ENCODE measurements around the gene LAMA4. TPM values are rescaled to one million over a fixed set of nuclear protein-coding genes. Genes with fewer than 3 reads are reported as not detected.

The LAMA4 gene
- total RNA-seq, 1 experiment from 2014 or later: 58.3 TPM

- Histone ChIP-seq H3K79me2 (ENCODE audit: low read depth) (peaks cover 30% of the 10 kb centered on the region), H2AFZ (no peak overlapping the region), H3K27me3 (ENCODE audit: insufficient read depth, low read depth) (no peaks in the 10 kb centered on the region), H3K36me3 (ENCODE audit: low read depth) (no peaks in the 10 kb centered on the region), H3K4me2 (peak overlapping the region; percentile 98), H3K27ac (peak overlapping the region; percentile 99), H3F3A (ENCODE audit: insufficient read depth, low read depth) (peaks cover 50% of the 10 kb centered on the region), H3K4me1 (replicated peaks; ENCODE audit: insufficient read depth) (peaks cover 59% of the 10 kb centered on the region), H3K9me3 (ENCODE audit: insufficient read depth, low read depth) (peaks cover 4% of the 10 kb centered on the region), H3K9me2 (ENCODE audit: insufficient read depth) (no peaks in the 10 kb centered on the region), H4K20me1 (ENCODE audit: insufficient read depth) (no peaks in the 10 kb centered on the region), H3K4me3 (0 out of 2 replicates have a peak overlapping the region, but pooled peaks have one; percentile 58)
- ChIA-PET POLR2A (ENCODE audit: unreplicated experiment) (no interaction called here), CTCF (interaction anchor here (1.2 kb wide), 1 partner anchor 14 kb away, joined by 3 read pairs; no protein-coding TSS in a partner anchor)
- DNase-seq: no peak
- intact Hi-C loops (cut with micrococcal nuclease; ENCODE audit: unreplicated experiment): no loop called here
- TF ChIP-seq CTCF (conservative IDR thresholded peaks at IDR 0.05) (no peak), EZH2 (IDR thresholded peaks at IDR 0.05; ENCODE audit: low read depth) (no peak)
- BruUV-seq (replicated peaks): no TSS peak
Observed at GRCh38 chr6:112296694-112297093, 42.3 kb upstream of the LAMA4 start.

- BruUV-seq (replicated peaks): no TSS peak
- no peaks in the 10 kb centered on the region for H4K20me1 ChIP-seq (ENCODE audit: insufficient read depth)
Observed at GRCh38 chr6:112296122-112296521, 41.8 kb upstream of the LAMA4 start.

GRCh38 chr6:112291161-112291762 is 36.9 kb upstream of the LAMA4 start:
- Histone ChIP-seq H3K9me3 (ENCODE audit: insufficient read depth, low read depth) (no peaks in the 10 kb centered on the region; the same call in 1 of the 2 replicates), H3K4me3 (no peak overlapping the region), H3F3A (ENCODE audit: insufficient read depth, low read depth) (no peaks in the 10 kb centered on the region; the same call in 1 of the 2 replicates), H3K36me3 (ENCODE audit: low read depth) (peaks cover 10% of the 10 kb centered on the region), H4K20me1 (ENCODE audit: insufficient read depth) (no peaks in the 10 kb centered on the region), H3K4me2 (no peak overlapping the region), H3K27me3 (ENCODE audit: insufficient read depth, low read depth) (no peaks in the 10 kb centered on the region), H3K79me2 (ENCODE audit: low read depth) (peaks cover 5% of the 10 kb centered on the region; the same call in 1 of the 2 replicates), H2AFZ (no peak overlapping the region), H3K9me2 (ENCODE audit: insufficient read depth) (no peaks in the 10 kb centered on the region), H3K4me1 (replicated peaks; ENCODE audit: insufficient read depth) (peaks cover 10% of the 10 kb centered on the region), H3K27ac (no peak overlapping the region)
- POLR2A ChIA-PET (ENCODE audit: unreplicated experiment): no interaction called here
- intact Hi-C loops (cut with micrococcal nuclease; ENCODE audit: unreplicated experiment): no loop called here
- CTCF ChIA-PET: no interaction called here
- no TSS peak for BruUV-seq (replicated peaks)
- TF ChIP-seq CTCF (conservative IDR thresholded peaks at IDR 0.05): no peak
- TF ChIP-seq EZH2 (IDR thresholded peaks at IDR 0.05; ENCODE audit: low read depth): no peak
- no peak for DNase-seq

More at GRCh38 chr6:112296122-112296521, 41.8 kb upstream of the LAMA4 start:
- Histone ChIP-seq H3K27ac (peak overlapping the region; percentile 99), H3K4me3 (no peak overlapping the region), H3K27me3 (ENCODE audit: insufficient read depth, low read depth) (no peaks in the 10 kb centered on the region), H3K4me1 (replicated peaks; ENCODE audit: insufficient read depth) (peaks cover 54% of the 10 kb centered on the region), H2AFZ (no peak overlapping the region), H3K4me2 (peak overlapping the region; percentile 98), H3K9me3 (ENCODE audit: insufficient read depth, low read depth) (peaks cover 4% of the 10 kb centered on the region), H3F3A (ENCODE audit: insufficient read depth, low read depth) (peaks cover 44% of the 10 kb centered on the region), H3K9me2 (ENCODE audit: insufficient read depth) (no peaks in the 10 kb centered on the region), H3K36me3 (ENCODE audit: low read depth) (no peaks in the 10 kb centered on the region), H3K79me2 (ENCODE audit: low read depth) (peaks cover 25% of the 10 kb centered on the region)
- peak; percentile 31 to 76 for DNase-seq
- POLR2A ChIA-PET (ENCODE audit: unreplicated experiment): no interaction called here
- CTCF ChIA-PET: interaction anchor here (1.0 to 1.2 kb wide), 2 partner anchors 14 to 15 kb away, joined by 3 read pairs; no protein-coding TSS in a partner anchor
- peak; percentile 74 for TF ChIP-seq CTCF (conservative IDR thresholded peaks at IDR 0.05)
- no peak for TF ChIP-seq EZH2 (IDR thresholded peaks at IDR 0.05; ENCODE audit: low read depth)
- intact Hi-C loops (cut with micrococcal nuclease; ENCODE audit: unreplicated experiment): no loop called here

Data from PC-9 (cell line).